Activated CD4-positive, alpha-beta T cell treated with anti-CD3 and anti-CD28 coated beads, Interleukin-2, amount 10 ng/mL, durations not matched to agents 24 days and 14 days (primary cell): ENCODE data around the gene RYR3. TPM values are rescaled to one million over a fixed set of nuclear protein-coding genes. Genes with fewer than 3 reads are reported as not detected.

Experiments used
- DNase-seq: peaks from one replicate; pipeline ENCODE4 v3.0.0; 2022
- H3K27ac Mint-ChIP-seq: one replicate; pipeline ENCODE4 v1.8.0; 2022; ENCODE audit warnings: mild to moderate bottlenecking, mixed read lengths
- H3K27me3 Mint-ChIP-seq: one replicate; pipeline ENCODE4 v1.8.0; 2022; ENCODE audit warnings: mixed read lengths
- H3K36me3 Mint-ChIP-seq: one replicate; pipeline ENCODE4 v1.8.0; 2022; ENCODE audit warnings: low read depth, mild to moderate bottlenecking, mixed read lengths
- H3K4me1 Mint-ChIP-seq: one replicate; pipeline ENCODE4 v1.8.0; 2021; ENCODE audit warnings: mixed read lengths
- H3K4me3 Mint-ChIP-seq: one replicate; pipeline ENCODE4 v1.8.0; 2022; ENCODE audit warnings: mild to moderate bottlenecking, moderate library complexity, mixed read lengths
- H3K9me3 Mint-ChIP-seq: one replicate; pipeline ENCODE4 v1.8.0; 2021; ENCODE audit warnings: mixed read lengths
- intact Hi-C: fragments of 100-400 bp; cut with micrococcal nuclease; formaldehyde crosslinking; loops from one replicate; pipeline ENCODE4 v1.15.1; 2023
- total RNA-seq: library from RNA; stranded (reverse); gene quantifications from 2 replicates; pipeline ENCODE4 v1.2.3, GENCODE V29; 2022

The RYR3 gene
- total RNA-seq, 1 donor from 2014 or later: not detected

GRCh38 chr15:33742306-33742705 lies 431.5 kb downstream of the RYR3 start:
- intact Hi-C loops: no loop called here
- no peak for DNase-seq
- H3K27ac Mint-ChIP-seq: no peak overlapping the region
- no peaks in the 10 kb centered on the region for H3K36me3 Mint-ChIP-seq
- no peaks in the 10 kb centered on the region for H3K27me3 Mint-ChIP-seq
- no peaks in the 10 kb centered on the region for H3K9me3 Mint-ChIP-seq
- H3K4me3 Mint-ChIP-seq: no peak overlapping the region
- no peaks in the 10 kb centered on the region for H3K4me1 Mint-ChIP-seq

GRCh38 chr15:33742800-33743199 lies 432.0 kb downstream of the RYR3 start:
- Mint-ChIP-seq H3K9me3 (no peaks in the 10 kb centered on the region), H3K4me3 (no peak overlapping the region), H3K27me3 (no peaks in the 10 kb centered on the region), H3K4me1 (no peaks in the 10 kb centered on the region), H3K27ac (no peak overlapping the region), H3K36me3 (no peaks in the 10 kb centered on the region)
- DNase-seq: no peak
- intact Hi-C loops: no loop called here

- H3K27ac Mint-ChIP-seq: no peak overlapping the region
- H3K36me3 Mint-ChIP-seq: no peaks in the 10 kb centered on the region
- H3K9me3 Mint-ChIP-seq: no peaks in the 10 kb centered on the region
- H3K27me3 Mint-ChIP-seq: no peaks in the 10 kb centered on the region
- intact Hi-C loops: no loop called here
- no peaks in the 10 kb centered on the region for H3K4me1 Mint-ChIP-seq
- no peak for DNase-seq
- no peak overlapping the region for H3K4me3 Mint-ChIP-seq
Measured at GRCh38 chr15:33746203-33746602, 435.4 kb downstream of the RYR3 start.

- DNase-seq: no peak
- Mint-ChIP-seq H3K9me3 (no peaks in the 10 kb centered on the region), H3K27me3 (peaks cover 6% of the 10 kb centered on the region), H3K27ac (no peak overlapping the region), H3K4me3 (no peak overlapping the region), H3K36me3 (no peaks in the 10 kb centered on the region), H3K4me1 (no peaks in the 10 kb centered on the region)
- intact Hi-C loops: no loop called here
Measured at GRCh38 chr15:33753012-33753411, 442.2 kb downstream of the RYR3 start.

- DNase-seq: no peak
- Mint-ChIP-seq H3K9me3 (no peaks in the 10 kb centered on the region), H3K4me3 (no peak overlapping the region), H3K27me3 (peaks cover 6% of the 10 kb centered on the region), H3K27ac (no peak overlapping the region), H3K4me1 (no peaks in the 10 kb centered on the region), H3K36me3 (no peaks in the 10 kb centered on the region)
- intact Hi-C loops: no loop called here
Measured at GRCh38 chr15:33754242-33754641, 443.5 kb downstream of the RYR3 start.

- no peak overlapping the region for H3K27ac Mint-ChIP-seq
- peaks cover 14% of the 10 kb centered on the region for H3K27me3 Mint-ChIP-seq
- H3K9me3 Mint-ChIP-seq: no peaks in the 10 kb centered on the region
- no peak overlapping the region for H3K4me3 Mint-ChIP-seq
- intact Hi-C loops: no loop called here
- DNase-seq: no peak
- H3K36me3 Mint-ChIP-seq: no peaks in the 10 kb centered on the region
- no peaks in the 10 kb centered on the region for H3K4me1 Mint-ChIP-seq
Measured at GRCh38 chr15:33756961-33757360, 446.2 kb downstream of the RYR3 start.

GRCh38 chr15:33757516-33758232 lies 446.9 kb downstream of the RYR3 start:
- intact Hi-C loops: no loop called here
- H3K27me3 Mint-ChIP-seq: peaks cover 10% of the 10 kb centered on the region
- DNase-seq: no peak
- H3K9me3 Mint-ChIP-seq: no peaks in the 10 kb centered on the region
- no peak overlapping the region for H3K4me3 Mint-ChIP-seq
- H3K27ac Mint-ChIP-seq: no peak overlapping the region
- no peaks in the 10 kb centered on the region for H3K4me1 Mint-ChIP-seq
- no peaks in the 10 kb centered on the region for H3K36me3 Mint-ChIP-seq

GRCh38 chr15:33766389-33766788 lies 455.6 kb downstream of the RYR3 start:
- intact Hi-C loops: no loop called here
- no peaks in the 10 kb centered on the region for H3K4me1 Mint-ChIP-seq
- peaks cover 3% of the 10 kb centered on the region for H3K27me3 Mint-ChIP-seq
- H3K4me3 Mint-ChIP-seq: no peak overlapping the region
- no peak overlapping the region for H3K27ac Mint-ChIP-seq
- no peaks in the 10 kb centered on the region for H3K36me3 Mint-ChIP-seq
- DNase-seq: no peak
- no peaks in the 10 kb centered on the region for H3K9me3 Mint-ChIP-seq

GRCh38 chr15:33768670-33769190 lies 458.0 kb downstream of the RYR3 start:
- H3K9me3 Mint-ChIP-seq: no peaks in the 10 kb centered on the region
- no peaks in the 10 kb centered on the region for H3K36me3 Mint-ChIP-seq
- H3K27ac Mint-ChIP-seq: no peak overlapping the region
- no peak overlapping the region for H3K4me3 Mint-ChIP-seq
- no peak for DNase-seq
- H3K27me3 Mint-ChIP-seq: no peaks in the 10 kb centered on the region
- H3K4me1 Mint-ChIP-seq: no peaks in the 10 kb centered on the region
- intact Hi-C loops: no loop called here

GRCh38 chr15:33773969-33774368 lies 463.2 kb downstream of the RYR3 start:
- no peak overlapping the region for H3K27ac Mint-ChIP-seq
- H3K36me3 Mint-ChIP-seq: no peaks in the 10 kb centered on the region
- peaks cover 6% of the 10 kb centered on the region for H3K27me3 Mint-ChIP-seq
- no peaks in the 10 kb centered on the region for H3K9me3 Mint-ChIP-seq
- H3K4me3 Mint-ChIP-seq: no peak overlapping the region
- DNase-seq: no peak
- H3K4me1 Mint-ChIP-seq: no peaks in the 10 kb centered on the region
- intact Hi-C loops: no loop called here

GRCh38 chr15:33778852-33779251 lies 468.1 kb downstream of the RYR3 start:
- H3K4me3 Mint-ChIP-seq: no peak overlapping the region
- no peak for DNase-seq
- no peak overlapping the region for H3K27ac Mint-ChIP-seq
- peaks cover 6% of the 10 kb centered on the region for H3K27me3 Mint-ChIP-seq
- intact Hi-C loops: no loop called here
- H3K36me3 Mint-ChIP-seq: no peaks in the 10 kb centered on the region
- H3K4me1 Mint-ChIP-seq: no peaks in the 10 kb centered on the region
- H3K9me3 Mint-ChIP-seq: no peaks in the 10 kb centered on the region

GRCh38 chr15:33780011-33780768 lies 469.4 kb downstream of the RYR3 start:
- H3K36me3 Mint-ChIP-seq: no peaks in the 10 kb centered on the region
- no peak overlapping the region for H3K27ac Mint-ChIP-seq
- H3K4me3 Mint-ChIP-seq: no peak overlapping the region
- H3K27me3 Mint-ChIP-seq: peaks cover 11% of the 10 kb centered on the region
- no peaks in the 10 kb centered on the region for H3K4me1 Mint-ChIP-seq
- intact Hi-C loops: no loop called here
- DNase-seq: no peak
- no peaks in the 10 kb centered on the region for H3K9me3 Mint-ChIP-seq

- no peaks in the 10 kb centered on the region for H3K4me1 Mint-ChIP-seq
- intact Hi-C loops: no loop called here
- H3K27me3 Mint-ChIP-seq: peaks cover 10% of the 10 kb centered on the region
- no peaks in the 10 kb centered on the region for H3K36me3 Mint-ChIP-seq
- no peak overlapping the region for H3K27ac Mint-ChIP-seq
- DNase-seq: no peak
- no peaks in the 10 kb centered on the region for H3K9me3 Mint-ChIP-seq
- no peak overlapping the region for H3K4me3 Mint-ChIP-seq
Measured at GRCh38 chr15:33782966-33783365, 472.2 kb downstream of the RYR3 start.

GRCh38 chr15:33785366-33785765 lies 474.6 kb downstream of the RYR3 start:
- Mint-ChIP-seq H3K4me1 (no peaks in the 10 kb centered on the region), H3K4me3 (no peak overlapping the region), H3K27me3 (peaks cover 8% of the 10 kb centered on the region), H3K27ac (no peak overlapping the region), H3K36me3 (no peaks in the 10 kb centered on the region), H3K9me3 (no peaks in the 10 kb centered on the region)
- no peak for DNase-seq
- intact Hi-C loops: no loop called here
